ENCODE results near the gene FBXO10.
A peak's percentile ranks its signal among the peaks of the same experiment; 100 is the strongest.
"Not testable (repeated sequence)": the region's sequence is repeated elsewhere in the genome, so short reads cannot be mapped to it uniquely, and the experiment has no call there.

FBXO10 gene

DNA sequence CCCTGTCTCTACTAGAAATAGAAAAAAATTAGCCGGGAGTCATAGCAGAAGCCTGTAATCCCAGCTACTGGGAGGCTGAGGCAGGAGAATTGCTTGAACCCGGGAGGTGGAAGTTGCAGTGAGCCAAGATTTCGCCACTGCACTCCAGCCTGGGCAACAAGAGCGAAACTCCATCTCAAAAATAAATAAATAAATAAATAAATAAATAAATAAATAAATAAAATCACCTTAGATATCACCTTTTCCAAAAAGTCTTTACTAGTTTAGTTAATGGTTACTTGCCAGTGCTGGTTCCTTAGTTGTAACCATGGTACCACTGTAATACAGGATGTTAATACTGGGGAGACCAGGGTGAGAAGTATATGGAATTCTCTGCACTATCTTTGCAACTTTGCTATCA is 25.9 kb upstream of the FBXO10 start:
- DNase-seq (ENCODE audit: low read depth, low spot score), result not testable (repeated sequence)

GRCh38 chr9:37596504-37596903 is 20.3 kb upstream of the FBXO10 start:
- no peak for DNase-seq (ENCODE audit: low read depth, low spot score)
- H3K27ac ChIP-seq, result peak overlapping the region; percentile 58

More for the DNA sequence above, 25.9 kb upstream of the FBXO10 start:
- H3K27ac ChIP-seq, result peak overlapping the region; percentile 68

- DNase-seq (ENCODE audit: low read depth, low spot score), result no peak
- no peak overlapping the region for H3K27ac ChIP-seq
Measured at GRCh38 chr9:37593883-37594448, 17.8 kb upstream of the FBXO10 start.

- DNase-seq (ENCODE audit: low read depth, low spot score), result peak; percentile 68
- H3K27ac ChIP-seq, result peak within 1 kb of the TSS; percentile 64
Measured at GRCh38 chr9:37592108-37592951, 16.1 kb upstream of the FBXO10 start, which contains the start of gene TOMM5. TOMM5 (minus strand) TSS chr9:37592597; CDS start chr9:37592532, 65 bp downstream.

DNA sequence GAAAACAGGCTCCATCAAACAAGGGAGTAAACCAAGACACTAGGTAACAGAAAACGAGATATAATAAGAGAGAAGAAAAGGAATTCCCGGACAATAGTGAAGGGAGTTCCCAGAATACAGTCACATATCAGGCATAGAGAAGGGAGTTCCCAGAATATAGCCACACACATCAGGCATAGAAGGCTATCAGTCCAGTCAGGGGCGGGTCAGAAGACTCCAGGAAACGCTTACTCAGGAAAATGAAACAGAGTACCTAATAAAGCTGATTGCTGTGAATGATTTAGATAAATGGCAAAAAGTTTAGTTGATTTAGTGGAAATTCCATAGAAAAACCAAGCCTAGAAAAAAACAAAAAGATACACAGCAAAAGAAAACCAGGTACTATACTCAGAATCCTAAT is 11.3 kb upstream of the FBXO10 start:
- H3K27ac ChIP-seq, result no peak overlapping the region
- no peak for DNase-seq (ENCODE audit: low read depth, low spot score)

GRCh38 chr9:37583522-37584121 is 7.4 kb upstream of the FBXO10 start:
- H3K27ac ChIP-seq, result no peak overlapping the region
- no peak for DNase-seq (ENCODE audit: low read depth, low spot score)

- peak; percentile 10 for DNase-seq (ENCODE audit: low read depth, low spot score)
- no peak overlapping the region for H3K27ac ChIP-seq
Measured at GRCh38 chr9:37582548-37583157, 6.5 kb upstream of the FBXO10 start.

GRCh38 chr9:37575511-37575914 is 667 bp downstream of the FBXO10 start:
- no peak for DNase-seq (ENCODE audit: low read depth, low spot score)
- H3K27ac ChIP-seq, result no peak overlapping the region

GRCh38 chr9:37575001-37575400 is 1.2 kb downstream of the FBXO10 start:
- no peak overlapping the region for H3K27ac ChIP-seq
- no peak for DNase-seq (ENCODE audit: low read depth, low spot score)

GRCh38 chr9:37574241-37574721 is 1.9 kb downstream of the FBXO10 start:
- DNase-seq (ENCODE audit: low read depth, low spot score), result no peak
- no peak overlapping the region for H3K27ac ChIP-seq

DNA sequence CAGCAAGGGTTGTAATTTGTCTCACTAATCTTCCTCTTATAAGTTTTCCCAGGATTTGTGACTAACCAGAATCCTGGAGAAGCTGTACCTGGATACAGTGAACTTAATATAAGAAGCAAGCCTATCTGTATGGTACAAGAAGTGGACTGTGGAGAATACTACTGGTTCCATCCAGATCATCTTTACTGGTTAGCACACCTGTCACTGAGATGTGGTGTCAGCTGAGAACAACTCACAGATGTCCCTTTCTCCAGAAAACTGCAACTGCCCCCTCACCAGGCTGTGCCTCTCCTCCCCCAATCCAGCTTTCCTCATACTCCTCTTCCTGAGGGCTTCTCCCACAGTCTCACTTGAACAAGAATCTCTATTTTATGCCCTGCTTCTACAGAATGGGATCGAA is 4.9 kb downstream of the FBXO10 start:
- DNase-seq (ENCODE audit: low read depth, low spot score), result no peak
- H3K27ac ChIP-seq, result no peak overlapping the region

DNA sequence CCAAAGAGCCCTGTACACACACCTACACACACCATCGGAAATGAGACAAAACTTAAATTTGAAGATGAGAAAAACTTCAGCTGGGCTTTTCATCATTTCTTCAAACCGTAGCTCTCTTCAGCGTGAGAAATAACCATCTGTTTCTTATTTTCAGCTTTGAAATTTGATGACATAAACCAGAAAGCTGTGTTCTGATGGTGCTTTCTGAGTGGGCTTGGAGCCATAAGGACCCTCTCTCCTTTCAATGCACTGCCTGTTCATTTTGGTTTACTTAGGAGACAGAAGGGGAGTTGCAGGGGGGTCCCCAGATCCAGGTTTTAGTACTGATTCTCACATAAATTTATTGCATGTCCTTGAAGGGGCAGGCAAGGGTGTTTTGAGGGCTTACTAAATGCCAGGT is 9.5 kb downstream of the FBXO10 start:
- H3K27ac ChIP-seq, result no peak overlapping the region
- no peak for DNase-seq (ENCODE audit: low read depth, low spot score)

DNA sequence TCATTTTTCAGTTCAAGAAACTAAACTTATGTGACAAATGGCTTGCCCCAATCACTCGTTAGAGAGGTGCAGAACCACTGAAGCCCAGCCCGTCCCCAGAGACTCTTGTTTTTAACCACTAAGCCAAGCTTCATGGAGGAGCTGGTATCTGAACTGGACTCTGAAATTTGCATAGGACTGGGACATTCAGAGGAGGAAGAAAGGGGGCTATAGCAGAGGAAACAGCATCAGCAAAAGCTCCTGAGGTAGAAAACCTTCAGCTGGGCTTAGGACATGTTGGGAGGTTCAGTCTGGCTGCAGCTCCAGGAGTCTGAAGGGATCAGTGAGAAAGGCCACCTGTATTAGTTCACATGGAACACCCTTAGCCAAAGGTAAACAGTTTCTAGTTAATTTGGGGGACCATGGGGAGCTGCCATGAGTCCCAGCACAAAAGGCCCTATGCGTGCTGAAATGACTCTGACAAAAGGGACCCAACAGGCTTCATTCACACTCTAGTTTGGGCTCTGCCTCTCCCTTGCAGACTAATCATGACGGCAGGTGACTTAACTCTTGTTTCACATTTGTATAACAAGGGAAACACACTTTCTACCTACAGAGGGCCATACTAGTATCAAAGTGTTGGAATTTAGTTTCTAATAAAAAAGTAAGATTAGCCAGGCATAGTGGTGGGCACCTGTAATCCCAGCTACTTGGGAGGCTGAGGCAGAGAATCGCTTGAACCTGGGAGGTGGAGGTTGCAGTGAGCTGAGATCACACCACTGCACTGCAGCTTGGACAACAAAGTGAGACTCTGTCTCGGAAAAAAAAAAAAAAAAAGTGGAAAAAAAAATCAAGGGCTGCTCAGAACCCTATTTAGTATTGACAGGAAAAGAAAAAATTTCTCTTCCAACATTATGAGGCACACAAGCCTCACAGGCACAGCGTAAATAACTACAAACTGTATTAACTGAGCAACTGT is 10.2 kb downstream of the FBXO10 start:
- no peak overlapping the region for H3K27ac ChIP-seq
- DNase-seq (ENCODE audit: low read depth, low spot score), result no peak

DNA sequence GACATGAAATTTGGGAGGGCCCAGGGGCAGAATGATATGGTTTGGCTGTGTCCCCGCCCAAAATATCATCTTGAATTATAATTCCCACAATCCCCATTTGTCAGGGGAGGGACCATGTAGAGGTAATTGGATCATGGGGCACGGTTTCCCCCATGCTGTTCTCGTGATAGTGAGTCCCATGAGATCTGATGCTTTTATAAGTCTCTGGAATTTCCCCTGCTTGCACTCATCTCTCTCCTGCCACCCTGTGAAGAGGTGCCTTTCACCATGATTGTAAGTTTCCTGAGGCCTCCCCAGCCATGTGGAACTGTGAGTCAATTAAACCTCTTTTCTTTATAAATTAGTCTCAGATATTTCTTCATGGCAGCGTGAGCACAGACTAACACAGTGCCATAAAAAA is 11.3 kb downstream of the FBXO10 start:
- H3K27ac ChIP-seq, result no peak overlapping the region
- no peak for DNase-seq (ENCODE audit: low read depth, low spot score)

DNA sequence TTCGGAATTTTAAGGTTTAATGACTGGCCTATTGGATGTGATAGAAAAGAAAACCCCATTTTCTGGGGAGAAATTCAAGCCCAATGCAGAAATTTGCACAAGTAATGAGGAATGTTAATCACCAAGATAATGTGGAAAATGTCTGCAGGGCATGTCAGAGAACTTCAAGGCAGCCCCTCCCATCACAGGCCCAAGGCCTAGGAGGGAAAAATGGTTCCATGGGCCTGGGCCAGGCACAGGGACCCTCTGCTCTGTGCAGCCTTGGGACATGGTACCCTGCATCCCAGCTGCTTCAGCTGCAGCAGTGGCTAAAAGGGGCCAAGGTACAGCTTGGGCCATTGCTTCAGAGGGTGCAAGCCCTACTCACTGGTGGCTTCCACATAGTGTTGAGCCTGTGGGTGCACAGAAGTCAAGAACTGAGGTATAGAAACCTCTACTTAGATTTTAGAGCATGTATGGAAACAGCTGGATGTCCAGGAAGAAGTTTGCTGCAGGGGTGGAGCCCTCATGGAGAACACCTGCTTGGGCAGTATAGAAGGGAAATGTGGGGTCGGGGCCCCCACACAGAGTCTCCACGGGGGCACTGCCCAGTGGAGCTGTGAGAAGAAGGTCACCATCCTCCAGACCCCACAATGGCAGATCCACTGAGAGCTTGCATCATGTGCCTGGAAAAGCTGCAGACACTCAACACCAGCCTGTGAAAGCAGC is 12.2 kb downstream of the FBXO10 start:
- no peak for DNase-seq (ENCODE audit: low read depth, low spot score)
- no peak overlapping the region for H3K27ac ChIP-seq

DNA sequence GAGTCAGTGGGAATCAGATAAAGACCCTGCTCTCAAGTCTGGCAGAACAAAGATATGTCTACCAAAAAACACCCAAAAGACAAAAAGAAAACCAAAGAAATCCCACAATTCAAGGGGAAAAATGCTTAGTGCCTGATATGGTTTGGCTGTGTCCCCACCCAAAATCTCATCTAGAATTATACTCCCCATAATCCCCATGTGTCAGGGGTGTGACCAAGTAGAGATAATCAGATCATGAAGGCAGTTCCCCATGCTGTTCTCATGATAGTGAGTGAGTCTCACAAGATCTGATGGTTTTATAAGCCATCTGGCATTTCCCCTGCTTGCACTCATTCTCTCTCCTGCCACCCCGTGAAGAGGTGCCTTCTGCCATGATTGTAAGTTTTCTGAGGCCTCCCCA is 13.4 kb downstream of the FBXO10 start:
- H3K27ac ChIP-seq, result no peak overlapping the region
- no peak for DNase-seq (ENCODE audit: low read depth, low spot score)

DNA sequence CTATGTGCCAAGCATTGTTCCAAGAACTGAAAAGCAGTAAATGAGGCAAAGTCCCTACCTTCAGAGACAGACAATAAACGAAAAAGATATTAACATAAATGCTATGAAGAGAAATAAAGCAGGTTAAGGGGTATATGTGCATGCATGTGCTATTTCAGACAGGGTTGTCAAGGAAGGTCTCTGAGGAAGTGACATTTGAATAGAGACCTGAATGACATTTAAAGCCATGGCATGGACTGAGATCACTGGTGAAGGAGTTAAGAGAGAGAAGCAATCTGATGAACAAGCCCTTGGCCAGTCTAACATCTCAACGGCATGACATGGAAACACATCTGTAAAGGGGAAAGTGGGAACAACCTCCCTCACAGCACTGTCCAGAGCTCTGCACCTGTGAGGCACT is 14.5 kb downstream of the FBXO10 start:
- no peak for DNase-seq (ENCODE audit: low read depth, low spot score)
- no peak overlapping the region for H3K27ac ChIP-seq

DNA sequence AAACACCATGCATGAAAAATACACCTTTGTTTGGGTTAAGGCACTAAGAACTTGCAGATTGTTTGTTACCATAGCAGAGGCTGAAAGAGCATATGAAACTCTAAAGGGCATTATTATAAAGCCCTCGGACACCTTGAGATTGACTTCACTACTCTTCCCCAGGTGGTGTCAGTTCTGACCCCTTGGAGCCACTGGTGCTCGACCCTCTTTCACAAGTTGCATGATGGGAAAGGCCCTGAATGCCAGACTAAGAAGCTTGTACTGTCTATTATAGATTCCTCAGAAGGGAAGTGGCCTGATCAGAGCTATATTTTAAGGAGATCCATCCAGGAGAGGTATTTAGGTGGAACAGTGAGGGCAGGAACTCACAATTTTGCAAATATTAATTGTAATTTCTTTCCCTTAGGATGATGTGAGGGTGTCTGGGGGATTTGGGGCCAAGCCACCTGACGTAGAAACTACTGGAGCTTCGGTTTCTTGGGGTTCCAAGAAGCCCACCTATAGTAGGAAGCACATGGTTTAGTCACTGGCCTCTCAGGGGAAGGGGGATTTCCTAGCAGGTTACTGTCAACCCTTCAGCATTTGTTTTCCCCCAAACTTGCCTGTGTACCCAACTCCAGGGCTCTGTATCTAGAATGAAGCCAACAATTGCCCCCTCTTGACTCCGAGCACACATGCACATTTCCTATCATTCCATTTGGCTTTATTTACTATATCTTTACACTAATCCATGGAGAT is 16.2 kb downstream of the FBXO10 start:
- DNase-seq (ENCODE audit: low read depth, low spot score), result no peak
- H3K27ac ChIP-seq, result no peak overlapping the region

All from epithelial cell of prostate (primary cell).